Measurements from ENCODE around the gene PRIM2.
A peak's percentile ranks its signal among the peaks of the same experiment; 100 is the strongest.
"Not testable (repeated sequence)": the region's sequence is repeated elsewhere in the genome, so short reads cannot be mapped to it uniquely, and the experiment has no call there.

The PRIM2 gene

GRCh38 chr6:57310095-57310816 lies 7.2 kb upstream of the PRIM2 start:
- DNase-seq, result not testable (repeated sequence)

- no peak for DNase-seq
These were observed 6.6 kb upstream of the PRIM2 start for GRCh38 chr6:57310817-57311157.

- DNase-seq, result not testable (repeated sequence)
These were observed 6.0 kb upstream of the PRIM2 start for GRCh38 chr6:57311300-57312003.

GRCh38 chr6:57312004-57312345 lies 5.5 kb upstream of the PRIM2 start:
- DNase-seq, result no peak

GRCh38 chr6:57313009-57313408 lies 4.4 kb upstream of the PRIM2 start:
- no peak for DNase-seq

GRCh38 chr6:57313711-57314471 lies 3.5 kb upstream of the PRIM2 start:
- no peak for DNase-seq

GRCh38 chr6:57315111-57315510 lies 2.3 kb upstream of the PRIM2 start:
- no peak for DNase-seq

- no peak for DNase-seq
These were observed 1.6 kb upstream of the PRIM2 start for GRCh38 chr6:57315851-57316250.

- peak; percentile 90 for DNase-seq
These were observed 810 bp upstream of the PRIM2 start for GRCh38 chr6:57316581-57317059.

GRCh38 chr6:57324538-57324937 lies 7.1 kb downstream of the PRIM2 start:
- DNase-seq, result peak; percentile 5

- DNase-seq, result no peak
These were observed 9.9 kb downstream of the PRIM2 start for GRCh38 chr6:57327311-57327710.

GRCh38 chr6:57328074-57328473 lies 10.6 kb downstream of the PRIM2 start:
- no peak for DNase-seq

GRCh38 chr6:57329933-57330332 lies 12.5 kb downstream of the PRIM2 start:
- DNase-seq, result no peak

GRCh38 chr6:57342148-57342669 lies 24.8 kb downstream of the PRIM2 start:
- no peak for DNase-seq

- DNase-seq, result not testable (repeated sequence)
These were observed 25.9 kb downstream of the PRIM2 start for GRCh38 chr6:57343342-57343741.

- DNase-seq, result not testable (repeated sequence)
These were observed 29.3 kb downstream of the PRIM2 start for GRCh38 chr6:57346715-57347114.

- DNase-seq, result not testable (repeated sequence)
These were observed 30.2 kb downstream of the PRIM2 start for GRCh38 chr6:57347597-57347996.

- DNase-seq, result not testable (repeated sequence)
These were observed 33.0 kb downstream of the PRIM2 start for GRCh38 chr6:57350443-57350842.

GRCh38 chr6:57352596-57352995 lies 35.2 kb downstream of the PRIM2 start:
- DNase-seq, result not testable (repeated sequence)

- DNase-seq, result not testable (repeated sequence)
These were observed 40.9 kb downstream of the PRIM2 start for GRCh38 chr6:57358319-57358718.

GRCh38 chr6:57359766-57360165 lies 42.3 kb downstream of the PRIM2 start:
- DNase-seq, result not testable (repeated sequence)

- not testable (repeated sequence) for DNase-seq
These were observed 44.9 kb downstream of the PRIM2 start for GRCh38 chr6:57362340-57362739.

GRCh38 chr6:57365076-57365583 lies 47.7 kb downstream of the PRIM2 start:
- DNase-seq, result not testable (repeated sequence)
